GM10248 (cell line): ENCODE measurements around the gene ZBTB20.

Experiments used
- CTCF ChIA-PET: fragments of 300-600 bp; sonication (Branson Sonifier 250); formaldehyde crosslinking; extraction: SDS; loops from one replicate; lab custom pipeline; 2021; ENCODE audit warnings: antibody characterized with exemption; lab: Yijun Ruan, JAX
- POLR2A ChIA-PET: fragments of 350-650 bp; sonication (Branson Sonifier 250); formaldehyde crosslinking; extraction: SDS; loops from one replicate; lab custom pipeline; 2020; ENCODE audit warnings: antibody characterized with exemption; lab: Yijun Ruan, JAX
- DNase-seq: peaks from one replicate; pipeline ENCODE4 v3.0.0; 2012; ENCODE audit errors: extremely low spot score
- CTCF ChIP-seq: IDR thresholded peaks from 2 replicates; pipeline ENCODE4 v1.5.1; 2012; ENCODE audit warnings: mild to moderate bottlenecking, low read depth; ENCODE audit errors: extremely low read depth, missing control alignments, control extremely low read depth

Gene ZBTB20

GRCh38 chr3:114711321-114711886 is 435.7 kb downstream of the ZBTB20 start:
- no peak for TF ChIP-seq CTCF
- CTCF ChIA-PET = interaction anchor here (1.2 to 1.8 kb wide), 2 partner anchors 10 to 18 kb away, joined by 3 to 4 read pairs; no protein-coding TSS in a partner anchor
- POLR2A ChIA-PET = no interaction called here
- no peak for DNase-seq

GRCh38 chr3:114709102-114709501 is 438.0 kb downstream of the ZBTB20 start:
- TF ChIP-seq CTCF = no peak
- DNase-seq = peak; percentile 10
- ChIA-PET CTCF (no interaction called here), POLR2A (no interaction called here)

GRCh38 chr3:114707252-114707860 is 439.7 kb downstream of the ZBTB20 start:
- ChIA-PET CTCF (no interaction called here), POLR2A (no interaction called here)
- DNase-seq = no peak
- TF ChIP-seq CTCF = no peak

- POLR2A ChIA-PET = no interaction called here
- no peak for TF ChIP-seq CTCF
- peak; percentile 24 for DNase-seq
- CTCF ChIA-PET = interaction anchor here (0.7 kb wide), 1 partner anchor 14 kb away, joined by 3 read pairs; no protein-coding TSS in a partner anchor
Observed at GRCh38 chr3:114706591-114707232, 440.4 kb downstream of the ZBTB20 start.

- POLR2A ChIA-PET = no interaction called here
- CTCF ChIA-PET = interaction anchor here (1.1 to 1.5 kb wide), 4 partner anchors 17 to 91 kb away, joined by 3 to 4 read pairs (median 3); no protein-coding TSS in a partner anchor
Observed at GRCh38 chr3:114700637-114701234, 446.4 kb downstream of the ZBTB20 start.

More at GRCh38 chr3:114700637-114701234, 446.4 kb downstream of the ZBTB20 start:
- no peak for TF ChIP-seq CTCF
- no peak for DNase-seq
